ENCODE results near the gene MEG3. TPM values are rescaled to one million over a fixed set of nuclear protein-coding genes. Genes with fewer than 3 reads are reported as not detected.

The MEG3 gene
- total RNA-seq, 1 experiment from 2014 or later = not detected

DNA sequence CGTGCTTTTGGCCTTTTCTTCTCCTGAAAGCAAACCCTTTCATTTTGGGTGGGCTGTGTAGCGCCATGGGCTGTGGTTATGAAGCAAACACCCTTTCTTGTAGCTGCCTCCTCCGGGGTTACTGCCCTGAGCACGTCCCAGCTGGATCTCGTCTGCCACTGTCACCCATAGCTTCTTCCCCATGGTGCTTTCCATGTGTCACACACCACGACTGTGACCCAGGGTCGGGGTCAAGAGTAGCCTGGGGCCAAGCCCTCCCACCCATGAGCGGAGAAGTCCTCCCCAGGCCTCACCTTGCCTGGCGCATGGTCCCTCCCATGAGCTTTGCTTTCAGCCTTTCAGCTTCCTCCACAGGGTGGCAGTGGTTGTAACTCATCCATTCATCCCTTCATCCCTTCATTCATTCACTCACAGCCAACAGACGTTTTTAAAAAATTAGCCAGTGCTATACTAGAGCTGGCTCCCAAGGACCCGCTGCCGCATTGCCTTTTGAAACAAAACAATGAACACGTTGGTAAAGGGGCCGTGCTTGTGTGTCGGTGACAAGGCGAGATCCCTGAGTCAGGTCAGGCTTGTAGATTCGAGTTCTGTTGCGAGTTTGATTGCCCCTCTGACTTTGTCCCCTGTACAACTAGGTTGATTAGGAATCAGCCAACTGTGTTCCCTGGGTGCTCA lies 29.5 kb downstream of the MEG3 start:
- Histone ChIP-seq H3K27me3 (ENCODE audit: insufficient read depth, low read depth) (peaks cover 18% of the 10 kb centered on the region; the same call in 1 of the 2 replicates), H3K9me3 (ENCODE audit: insufficient read depth, low read depth) (no peaks in the 10 kb centered on the region), H3K4me1 (replicated peaks; ENCODE audit: insufficient read depth) (no peaks in the 10 kb centered on the region), H4K20me1 (ENCODE audit: insufficient read depth) (no peaks in the 10 kb centered on the region), H3K79me2 (ENCODE audit: low read depth) (no peaks in the 10 kb centered on the region), H3K36me3 (ENCODE audit: low read depth) (no peaks in the 10 kb centered on the region), H3K27ac (no peak overlapping the region), H3K9me2 (ENCODE audit: insufficient read depth) (no peaks in the 10 kb centered on the region), H3K4me3 (no peak overlapping the region), H3F3A (ENCODE audit: insufficient read depth, low read depth) (no peaks in the 10 kb centered on the region), H3K4me2 (no peak overlapping the region), H2AFZ (no peak overlapping the region)
- ChIA-PET POLR2A (ENCODE audit: unreplicated experiment) (no interaction called here), CTCF (no interaction called here)
- DNase-seq = no peak
- no peak for TF ChIP-seq EZH2 (IDR thresholded peaks at IDR 0.05; ENCODE audit: low read depth)
- TF ChIP-seq, protein P1, sequence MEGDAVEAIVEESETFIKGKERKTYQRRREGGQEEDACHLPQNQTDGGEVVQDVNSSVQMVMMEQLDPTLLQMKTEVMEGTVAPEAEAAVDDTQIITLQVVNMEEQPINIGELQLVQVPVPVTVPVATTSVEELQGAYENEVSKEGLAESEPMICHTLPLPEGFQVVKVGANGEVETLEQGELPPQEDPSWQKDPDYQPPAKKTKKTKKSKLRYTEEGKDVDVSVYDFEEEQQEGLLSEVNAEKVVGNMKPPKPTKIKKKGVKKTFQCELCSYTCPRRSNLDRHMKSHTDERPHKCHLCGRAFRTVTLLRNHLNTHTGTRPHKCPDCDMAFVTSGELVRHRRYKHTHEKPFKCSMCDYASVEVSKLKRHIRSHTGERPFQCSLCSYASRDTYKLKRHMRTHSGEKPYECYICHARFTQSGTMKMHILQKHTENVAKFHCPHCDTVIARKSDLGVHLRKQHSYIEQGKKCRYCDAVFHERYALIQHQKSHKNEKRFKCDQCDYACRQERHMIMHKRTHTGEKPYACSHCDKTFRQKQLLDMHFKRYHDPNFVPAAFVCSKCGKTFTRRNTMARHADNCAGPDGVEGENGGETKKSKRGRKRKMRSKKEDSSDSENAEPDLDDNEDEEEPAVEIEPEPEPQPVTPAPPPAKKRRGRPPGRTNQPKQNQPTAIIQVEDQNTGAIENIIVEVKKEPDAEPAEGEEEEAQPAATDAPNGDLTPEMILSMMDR (conservative IDR thresholded peaks at IDR 0.05) = no peak
- intact Hi-C loops (cut with micrococcal nuclease; ENCODE audit: unreplicated experiment) = no loop called here
- BruUV-seq (replicated peaks) = no TSS peak

DNA sequence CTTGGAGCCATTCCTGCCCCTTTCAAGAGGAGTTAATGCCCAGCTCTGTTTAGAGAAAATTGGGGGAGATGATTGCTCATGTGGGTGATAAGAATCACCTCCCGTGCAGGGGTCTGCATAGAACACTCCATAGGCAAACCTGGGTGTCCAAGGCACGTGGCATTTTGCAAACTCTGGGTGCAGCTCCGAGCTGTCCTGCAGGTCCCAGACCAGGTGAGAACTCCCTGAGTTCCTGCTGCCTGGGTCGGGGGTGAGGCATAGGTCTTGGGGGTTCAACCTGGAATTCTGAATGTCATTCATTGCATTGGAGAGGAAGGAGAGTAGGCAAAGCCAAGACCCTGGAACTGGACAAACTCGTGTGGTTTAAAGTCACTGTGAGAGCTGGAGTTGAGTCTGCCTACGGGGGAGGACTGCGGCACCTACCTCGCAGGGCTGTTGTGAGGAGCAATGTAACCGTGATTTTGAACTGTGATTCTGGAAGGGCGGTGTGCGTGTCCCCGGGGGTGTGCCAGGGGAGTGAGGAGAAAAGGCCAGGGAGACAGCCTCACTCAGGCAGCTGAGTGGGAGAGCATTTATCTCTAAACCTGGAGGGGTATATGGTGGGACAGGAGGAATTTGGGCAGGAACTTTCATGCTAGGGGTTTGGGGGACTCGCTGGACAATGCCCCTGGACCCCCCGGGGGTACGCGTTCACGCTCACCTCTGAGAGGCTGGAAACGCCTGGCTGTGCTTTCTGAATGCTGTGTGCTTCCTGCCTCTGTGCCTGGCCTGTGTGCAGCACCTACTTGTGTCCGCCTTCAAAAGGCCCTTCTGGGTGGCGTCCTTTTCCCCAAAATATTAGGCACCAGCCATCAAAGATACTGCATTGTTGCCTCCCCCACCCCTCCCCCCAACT lies 30.4 kb downstream of the MEG3 start:
- BruUV-seq (replicated peaks) = no TSS peak
- no peaks in the 10 kb centered on the region for H4K20me1 ChIP-seq (ENCODE audit: insufficient read depth)
- no peak overlapping the region for H3K4me2 ChIP-seq
- H2AFZ ChIP-seq = no peak overlapping the region
- no peaks in the 10 kb centered on the region for H3K9me3 ChIP-seq (ENCODE audit: insufficient read depth, low read depth)
- H3K36me3 ChIP-seq (ENCODE audit: low read depth) = no peaks in the 10 kb centered on the region
- ChIA-PET CTCF (no interaction called here), POLR2A (ENCODE audit: unreplicated experiment) (no interaction called here)
- H3K27ac ChIP-seq = no peak overlapping the region
- H3K79me2 ChIP-seq (ENCODE audit: low read depth) = no peaks in the 10 kb centered on the region
- H3K9me2 ChIP-seq (ENCODE audit: insufficient read depth) = no peaks in the 10 kb centered on the region
- H3F3A ChIP-seq (ENCODE audit: insufficient read depth, low read depth) = no peaks in the 10 kb centered on the region
- H3K4me3 ChIP-seq = no peak overlapping the region
- H3K4me1 ChIP-seq (replicated peaks; ENCODE audit: insufficient read depth) = no peaks in the 10 kb centered on the region
- no peak for TF ChIP-seq EZH2 (IDR thresholded peaks at IDR 0.05; ENCODE audit: low read depth)
- TF ChIP-seq, protein P1 (conservative IDR thresholded peaks at IDR 0.05) = no peak
- no peak for DNase-seq
- peaks cover 21% of the 10 kb centered on the region; the same call in 1 of the 2 replicates for H3K27me3 ChIP-seq (ENCODE audit: insufficient read depth, low read depth)
- intact Hi-C loops (cut with micrococcal nuclease; ENCODE audit: unreplicated experiment) = no loop called here

DNA sequence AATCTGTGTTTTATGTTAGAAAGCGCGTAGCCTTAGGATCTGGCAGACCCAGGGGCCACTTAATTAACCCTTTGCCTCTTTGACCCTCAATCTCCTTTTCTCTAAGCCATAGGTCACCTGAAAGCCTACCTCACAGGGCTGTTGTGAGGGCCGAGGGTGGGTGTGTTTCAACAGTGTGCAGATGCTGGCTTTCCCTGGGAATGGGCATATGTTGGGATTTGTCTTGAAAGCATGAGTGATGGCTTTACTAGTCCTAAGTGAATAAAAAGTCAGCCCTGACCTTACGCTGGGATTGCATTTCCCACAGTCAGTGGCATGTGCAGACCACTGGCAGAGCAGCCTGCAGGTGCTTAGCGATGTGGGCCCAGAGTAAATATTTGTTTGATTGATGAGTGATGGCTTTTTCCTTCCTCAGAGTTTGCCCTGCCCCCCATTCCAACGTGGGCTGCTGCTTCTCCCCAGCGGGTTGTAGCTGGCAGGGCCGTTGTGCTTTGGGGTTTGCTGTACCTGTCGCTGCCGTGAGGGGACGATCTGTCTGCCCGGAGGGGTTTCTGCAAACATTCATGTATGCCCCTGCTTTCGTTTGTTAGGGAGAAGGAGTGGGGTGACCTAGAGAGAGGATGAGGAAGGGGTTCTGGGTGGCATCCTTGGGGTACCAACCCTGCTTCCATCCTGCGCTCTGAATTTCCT lies 31.5 kb downstream of the MEG3 start:
- Histone ChIP-seq H3K4me3 (no peak overlapping the region), H2AFZ (no peak overlapping the region), H3K9me3 (ENCODE audit: insufficient read depth, low read depth) (no peaks in the 10 kb centered on the region), H3K36me3 (ENCODE audit: low read depth) (no peaks in the 10 kb centered on the region), H4K20me1 (ENCODE audit: insufficient read depth) (no peaks in the 10 kb centered on the region), H3K9me2 (ENCODE audit: insufficient read depth) (no peaks in the 10 kb centered on the region), H3K4me2 (no peak overlapping the region), H3K27ac (no peak overlapping the region), H3K79me2 (ENCODE audit: low read depth) (no peaks in the 10 kb centered on the region), H3K27me3 (ENCODE audit: insufficient read depth, low read depth) (peaks cover 21% of the 10 kb centered on the region; the same call in 1 of the 2 replicates), H3F3A (ENCODE audit: insufficient read depth, low read depth) (no peaks in the 10 kb centered on the region), H3K4me1 (replicated peaks; ENCODE audit: insufficient read depth) (no peaks in the 10 kb centered on the region)
- BruUV-seq (replicated peaks) = no TSS peak
- no peak for DNase-seq
- TF ChIP-seq EZH2 (IDR thresholded peaks at IDR 0.05; ENCODE audit: low read depth) = no peak
- TF ChIP-seq, protein P1 (conservative IDR thresholded peaks at IDR 0.05) = no peak
- CTCF ChIA-PET = no interaction called here
- intact Hi-C loops (cut with micrococcal nuclease; ENCODE audit: unreplicated experiment) = no loop called here
- POLR2A ChIA-PET (ENCODE audit: unreplicated experiment) = no interaction called here

Measured in PC-9 (cell line).